ENCODE results near the gene VKORC1L1. TPM values are rescaled to one million over a fixed set of nuclear protein-coding genes. Genes with fewer than 3 reads are reported as not detected.

Gene VKORC1L1
- total and polyA plus RNA-seq, 9 of the 15 experiments (the other 6 are each of a cell fraction or from before 2014, with no cell fraction given) = 6.8 to 36.5 (median 19.3) TPM

GRCh38 chr7:65924193-65924592 lies 51.3 kb downstream of the VKORC1L1 start:
- Histone ChIP-seq H3K4me2 (ENCODE audit: insufficient read depth, low read length) (no peak overlapping the region), H3K79me2 (ENCODE audit: control insufficient read depth, insufficient read depth, low read length) (peaks cover 51% of the 10 kb centered on the region), H3K4me3 (no peak overlapping the region), H4K20me1 (replicated peaks; ENCODE audit: control insufficient read depth, insufficient read depth, low read length) (0 out of 2 replicates have a peak, but pooled peaks cover 2% of the 10 kb centered on the region), H3K27ac (ENCODE audit: extremely low read depth, low read depth, low read length) (no peak overlapping the region), H3K4me1 (replicated peaks in 1 of 2; ENCODE audit: control insufficient read depth in 2 of 2, insufficient read depth in 2 of 2, low read length in 2 of 2) (peaks cover 9 to 34% of the 10 kb centered on the region in 2 experiments; a peak in 4 of 5 replicates), H3K9ac (ENCODE audit: insufficient read depth in 1 of 2, low read depth in 2 of 2, low read length in 2 of 2) (no peak overlapping the region), H2AFZ (ENCODE audit: low read depth, low read length) (no peak overlapping the region), H3K36me3 (ENCODE audit: control insufficient read depth, insufficient read depth, low read length) (no peaks in the 10 kb centered on the region; the same call in 1 of the 3 replicates), H3K9me3 (replicated peaks; ENCODE audit: control insufficient read depth, insufficient read depth, low read depth, low read length) (no peaks in the 10 kb centered on the region), H3K9me1 (ENCODE audit: control insufficient read depth, insufficient read depth, low read length) (no peaks in the 10 kb centered on the region), H3K27me3 (ENCODE audit: control insufficient read depth in 2 of 2, insufficient read depth in 2 of 2, low read length in 2 of 2) (no peaks in the 10 kb centered on the region)
- TF ChIP-seq ZBTB40 (IDR thresholded peaks at IDR 0.05) (0 out of 2 replicates have a peak, but pooled peaks have one; percentile 34), ZBTB40 (CRISPR knock-in tag; IDR thresholded peaks at IDR 0.05) (no peak), TAL1 (IDR thresholded peaks at IDR 0.05) (no peak), ZNF174 (CRISPR knock-in tag; IDR thresholded peaks at IDR 0.05) (no peak)
- BruUV-seq (replicated peaks) = no TSS peak
- in situ Hi-C loops (cut with MboI) = no loop called here
- WGBS (ENCODE audit: insufficient coverage, low coverage, missing lambda C conversion rate) = 73% methylated on average over 4 of the region's 4 CpGs
- ChIA-PET CTCF (ENCODE audit: low intra/inter-chr PET ratio) (no interaction called here), POLR2A (no interaction called here)
- DNase-seq (ENCODE audit: extremely low read depth in 1 of 4, low spot score in 3 of 4) = no peak
- FAIRE-seq = no peak
- no peak for ATAC-seq
- intact Hi-C loops (cut with micrococcal nuclease) = no loop called here
